ENCODE results near the gene GRK6. TPM values are rescaled to one million over a fixed set of nuclear protein-coding genes. Genes with fewer than 3 reads are reported as not detected.

Gene GRK6
- total and polyA plus RNA-seq, 9 of the 15 experiments (the other 6 are each of a cell fraction or from before 2014, with no cell fraction given) = 0.63 to 122 (median 44.5) TPM

DNA sequence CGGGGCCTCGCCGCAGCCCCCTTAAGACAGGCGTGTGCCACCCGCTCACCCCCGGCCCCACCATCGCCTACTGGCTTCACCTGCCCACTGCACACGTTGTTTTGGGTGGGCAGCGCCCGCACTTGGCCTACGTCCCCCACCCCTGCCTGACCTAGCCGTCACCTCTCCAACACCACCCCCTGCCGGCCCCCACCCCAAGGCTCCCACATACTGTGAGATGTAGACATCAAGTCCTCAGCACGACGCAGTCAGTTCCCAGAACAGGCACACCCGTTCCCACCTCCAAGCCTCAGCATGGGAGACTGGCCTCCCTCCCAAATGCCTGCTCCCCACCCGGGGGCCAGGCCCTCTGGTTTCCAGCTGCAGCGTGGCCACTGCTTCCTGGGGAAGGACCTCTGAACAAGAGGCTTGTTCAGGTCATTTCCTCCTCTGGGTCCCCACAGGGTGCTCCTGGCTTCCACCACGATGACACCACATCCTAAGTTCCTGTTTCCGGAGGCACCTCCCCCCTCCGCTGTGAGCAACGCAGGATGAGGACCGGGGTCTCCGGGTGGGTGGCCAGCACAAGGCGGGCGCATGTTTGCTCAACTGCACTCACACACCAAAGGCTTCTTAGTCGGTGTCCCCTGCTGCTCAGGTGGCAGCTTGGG, 35.7 kb downstream of the GRK6 start (continued):
- TF ChIP-seq HMG20A (CRISPR knock-in tag; conservative IDR thresholded peaks at IDR 0.05) (no peak), GTF2E2 (tag; IDR thresholded peaks at IDR 0.05) (no peak), GABPA (tag; conservative IDR thresholded peaks at IDR 0.05; ENCODE audit: low read depth) (peak; percentile 75), ATF7 (IDR thresholded peaks at IDR 0.05) (0 out of 2 replicates have a peak, but pooled peaks have one; percentile 15), PURB (CRISPR knock-in tag; IDR thresholded peaks at IDR 0.05; ENCODE audit: low read depth) (no peak), ETV6 (IDR thresholded peaks at IDR 0.05; ENCODE audit: borderline replicate concordance in 1 of 2, low read depth in 2 of 2, low read length in 1 of 2) (peak in 1 of 2 experiments; percentile 53; a peak in 2 of 4 replicates), ETV6 (CRISPR knock-in tag; IDR thresholded peaks at IDR 0.05; ENCODE audit: borderline replicate concordance) (no peak), ETV1 (tag; conservative IDR thresholded peaks at IDR 0.05; ENCODE audit: low read depth) (0 out of 2 replicates have a peak, but pooled peaks have one; percentile 41), GABPB1 (CRISPR knock-in tag; IDR thresholded peaks at IDR 0.05) (peak; percentile 61; the same call in 1 of the 2 replicates)
- TF ChIP-seq, protein P1, sequence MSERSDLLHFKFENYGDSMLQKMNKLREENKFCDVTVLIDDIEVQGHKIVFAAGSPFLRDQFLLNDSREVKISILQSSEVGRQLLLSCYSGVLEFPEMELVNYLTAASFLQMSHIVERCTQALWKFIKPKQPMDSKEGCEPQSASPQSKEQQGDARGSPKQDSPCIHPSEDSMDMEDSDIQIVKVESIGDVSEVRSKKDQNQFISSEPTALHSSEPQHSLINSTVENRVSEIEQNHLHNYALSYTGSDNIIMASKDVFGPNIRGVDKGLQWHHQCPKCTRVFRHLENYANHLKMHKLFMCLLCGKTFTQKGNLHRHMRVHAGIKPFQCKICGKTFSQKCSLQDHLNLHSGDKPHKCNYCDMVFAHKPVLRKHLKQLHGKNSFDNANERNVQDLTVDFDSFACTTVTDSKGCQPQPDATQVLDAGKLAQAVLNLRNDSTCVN (CRISPR knock-in tag; IDR thresholded peaks at IDR 0.05) = no peak
- TF ChIP-seq, protein P2, sequence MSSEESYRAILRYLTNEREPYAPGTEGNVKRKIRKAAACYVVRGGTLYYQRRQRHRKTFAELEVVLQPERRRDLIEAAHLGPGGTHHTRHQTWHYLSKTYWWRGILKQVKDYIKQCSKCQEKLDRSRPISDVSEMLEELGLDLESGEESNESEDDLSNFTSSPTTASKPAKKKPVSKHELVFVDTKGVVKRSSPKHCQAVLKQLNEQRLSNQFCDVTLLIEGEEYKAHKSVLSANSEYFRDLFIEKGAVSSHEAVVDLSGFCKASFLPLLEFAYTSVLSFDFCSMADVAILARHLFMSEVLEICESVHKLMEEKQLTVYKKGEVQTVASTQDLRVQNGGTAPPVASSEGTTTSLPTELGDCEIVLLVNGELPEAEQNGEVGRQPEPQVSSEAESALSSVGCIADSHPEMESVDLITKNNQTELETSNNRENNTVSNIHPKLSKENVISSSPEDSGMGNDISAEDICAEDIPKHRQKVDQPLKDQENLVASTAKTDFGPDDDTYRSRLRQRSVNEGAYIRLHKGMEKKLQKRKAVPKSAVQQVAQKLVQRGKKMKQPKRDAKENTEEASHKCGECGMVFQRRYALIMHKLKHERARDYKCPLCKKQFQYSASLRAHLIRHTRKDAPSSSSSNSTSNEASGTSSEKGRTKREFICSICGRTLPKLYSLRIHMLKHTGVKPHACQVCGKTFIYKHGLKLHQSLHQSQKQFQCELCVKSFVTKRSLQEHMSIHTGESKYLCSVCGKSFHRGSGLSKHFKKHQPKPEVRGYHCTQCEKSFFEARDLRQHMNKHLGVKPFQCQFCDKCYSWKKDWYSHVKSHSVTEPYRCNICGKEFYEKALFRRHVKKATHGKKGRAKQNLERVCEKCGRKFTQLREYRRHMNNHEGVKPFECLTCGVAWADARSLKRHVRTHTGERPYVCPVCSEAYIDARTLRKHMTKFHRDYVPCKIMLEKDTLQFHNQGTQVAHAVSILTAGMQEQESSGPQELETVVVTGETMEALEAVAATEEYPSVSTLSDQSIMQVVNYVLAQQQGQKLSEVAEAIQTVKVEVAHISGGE (CRISPR knock-in tag; IDR thresholded peaks at IDR 0.05) = peak in 1 of 3 experiments; percentile 89; a peak in 3 of 6 replicates

Data from K562 (cell line).